Pancreas (tissue), 10 donors: ENCODE data around the gene EPN2. TPM values are rescaled to one million over a fixed set of nuclear protein-coding genes. Genes with fewer than 3 reads are reported as not detected.
A peak's percentile ranks its signal among the peaks of the same experiment; 100 is the strongest.

Experiments used
- ATAC-seq, 4 donors: fragments of 200-7000 bp; cut with Tn5 transposase; one replicate each; pipeline versions ENCODE4 v1.8.0 to v1.9.1; 2020; ENCODE audit warnings: mild to moderate bottlenecking in 4 of 4, moderate library complexity in 4 of 4
- DNase-seq, 6 donors: peaks; one replicate each; pipeline ENCODE4 v3.0.0-alpha.2; 2020
- FAIRE-seq: peaks from 2 replicates; lab custom pipeline; 2012; peaks lifted over from hg19 to GRCh38; lab: Jason Lieb, UNC
- H3K27ac ChIP-seq, 4 donors: fragments of 200-600 bp; sonication (generic); 1 replicate in 3 of 4; 2 replicates in 1 of 4; pipeline versions ENCODE4 v1.5.0 to v1.8.0; 2020
- H3K27me3 ChIP-seq, 4 donors: fragments of 200-600 bp; one replicate each; pipeline ENCODE4 v1.8.0; 2021
- H3K36me3 ChIP-seq, 3 donors: fragments of 200-600 bp; sonication (generic) in 1 of 3; one replicate each; pipeline versions ENCODE4 v1.5.0 to v1.8.0; 2020 to 2021
- H3K4me1 ChIP-seq, 3 donors: fragments of 200-600 bp; one replicate each; pipeline ENCODE4 v1.8.0; 2021
- H3K4me3 ChIP-seq, 4 donors: fragments of 200-600 bp; sonication (generic) in 2 of 4; one replicate each; pipeline versions ENCODE4 v1.5.0 to v1.8.0; 2020 to 2021
- H3K9me3 ChIP-seq, 4 donors: fragments of 200-600 bp; one replicate each; pipeline ENCODE4 v1.8.0; 2021
- WGBS, 2 donors: extraction: QIAGEN DNeasy Blood & Tissue Kit; methylation state at CpG; one replicate each; pipeline ENCODE4 v1.1.7; 2013; 5-methylcytosine and 5-hydroxymethylcytosine counted together
- intact Hi-C, 3 donors: fragments of 100-400 bp; cut with DNase I; formaldehyde crosslinking; loops; one replicate each; pipeline versions ENCODE4 v1.11.1 to v1.14.2; 2022
- polyA plus RNA-seq, 2 donors: library from polyadenylated mRNA; stranded (reverse); fragments of 200-250 nt; gene quantifications; one replicate each; pipeline ENCODE4 v1.2.3, GENCODE V29; 2013
- total RNA-seq, 6 donors: library from RNA; stranded (reverse); fragmentation: NEBNext Ultra II Directional in 4 of 6; extraction: Animal tissue kit (Norgen Biotek cat#: 25700) in 4 of 6; gene quantifications; one replicate each; pipeline versions ENCODE4 v1.2.1 to v1.2.4, GENCODE V29; 2021 to 2023
- TF ChIP-seq, protein P1 (sequence below), 4 donors: fragments of 200-600 bp; sonication (generic) in 3 of 4; IDR thresholded peaks; one replicate each; pipeline versions ENCODE4 v1.5.0 to v1.8.0; 2021; ENCODE audit warnings: antibody characterized with exemption in 4 of 4
- donor health status: healthy with polysubstance abuse.
- donor health status: DM: no; HTN: no; CAD: no; lungs with moderate emphysema.
- donor health status: DM: no; HTN: no; CAD: no.
- donor health status: control.
- donor health status: control.
- donor health status: Bipolar disorder and iron deficiency.
- donor health status: DM: yes; HTN: yes; CAD: no.
- donor health status: DM: no; HTN: no; CAD: no.
- donor health status: DM: no; HTN: no; CAD: no.
- donor health status: DM: yes; HTN: yes; CAD: no.

The EPN2 gene
- total and polyA plus RNA-seq, 8 donors = 13.4 to 29.4 (median 15.7) TPM

DNA sequence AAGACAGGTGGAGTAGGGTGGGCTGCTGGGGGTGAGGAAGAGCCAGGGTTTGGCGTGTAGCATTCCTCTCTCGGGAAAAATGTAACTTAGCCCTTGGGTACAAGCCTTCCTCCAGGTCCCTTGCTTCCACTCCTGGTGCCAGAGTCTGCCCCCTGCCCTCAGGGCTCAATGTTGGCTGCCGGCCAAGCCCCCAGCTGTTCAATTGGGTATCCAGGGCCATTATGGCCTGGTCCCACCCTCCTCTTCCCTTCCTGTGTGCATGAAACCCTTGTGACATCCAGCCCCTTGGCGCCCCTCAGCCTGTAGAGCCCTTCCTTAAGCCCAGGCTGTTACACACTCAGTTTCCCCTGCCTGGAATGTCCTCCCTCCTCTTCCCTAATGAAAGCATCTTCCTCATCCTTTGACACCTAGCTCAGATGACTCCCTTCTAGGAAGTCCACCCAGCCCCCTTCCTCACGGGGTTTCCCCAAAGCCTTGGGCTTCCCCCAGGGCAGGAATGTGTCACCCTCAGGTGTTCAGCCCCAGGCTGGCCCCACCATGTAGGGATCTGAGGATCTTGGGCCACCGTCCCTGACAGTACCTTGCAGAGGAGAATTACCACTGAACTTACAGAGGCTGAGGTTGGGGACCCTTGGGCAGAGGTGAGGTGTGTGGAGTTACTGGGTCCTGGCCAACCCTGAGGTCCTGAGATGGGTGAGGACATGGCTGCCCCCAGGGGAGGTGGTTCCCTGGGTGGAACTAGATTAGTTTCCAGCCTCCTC, 95.4 kb downstream of the EPN2 start:
- no peaks in the 10 kb centered on the region for H3K9me3 ChIP-seq
- TF ChIP-seq, protein P1, sequence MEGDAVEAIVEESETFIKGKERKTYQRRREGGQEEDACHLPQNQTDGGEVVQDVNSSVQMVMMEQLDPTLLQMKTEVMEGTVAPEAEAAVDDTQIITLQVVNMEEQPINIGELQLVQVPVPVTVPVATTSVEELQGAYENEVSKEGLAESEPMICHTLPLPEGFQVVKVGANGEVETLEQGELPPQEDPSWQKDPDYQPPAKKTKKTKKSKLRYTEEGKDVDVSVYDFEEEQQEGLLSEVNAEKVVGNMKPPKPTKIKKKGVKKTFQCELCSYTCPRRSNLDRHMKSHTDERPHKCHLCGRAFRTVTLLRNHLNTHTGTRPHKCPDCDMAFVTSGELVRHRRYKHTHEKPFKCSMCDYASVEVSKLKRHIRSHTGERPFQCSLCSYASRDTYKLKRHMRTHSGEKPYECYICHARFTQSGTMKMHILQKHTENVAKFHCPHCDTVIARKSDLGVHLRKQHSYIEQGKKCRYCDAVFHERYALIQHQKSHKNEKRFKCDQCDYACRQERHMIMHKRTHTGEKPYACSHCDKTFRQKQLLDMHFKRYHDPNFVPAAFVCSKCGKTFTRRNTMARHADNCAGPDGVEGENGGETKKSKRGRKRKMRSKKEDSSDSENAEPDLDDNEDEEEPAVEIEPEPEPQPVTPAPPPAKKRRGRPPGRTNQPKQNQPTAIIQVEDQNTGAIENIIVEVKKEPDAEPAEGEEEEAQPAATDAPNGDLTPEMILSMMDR (IDR thresholded peaks at IDR 0.05) = no peak
- peak in 2 of 6 donors; percentile 62 to 75 for DNase-seq
- H3K36me3 ChIP-seq = peaks cover 0 to 4% (median 0%) of the 10 kb centered on the region in 3 donors
- H3K4me1 ChIP-seq = no peaks in the 10 kb centered on the region
- intact Hi-C loops = no loop called here
- no peak for ATAC-seq
- H3K27ac ChIP-seq = no peak overlapping the region
- H3K27me3 ChIP-seq = no peaks in the 10 kb centered on the region
- 77 to 79% methylated on average over 6 of the region's 6 CpGs for WGBS, 2 donors
- H3K4me3 ChIP-seq = no peak overlapping the region
- FAIRE-seq = no peak

DNA sequence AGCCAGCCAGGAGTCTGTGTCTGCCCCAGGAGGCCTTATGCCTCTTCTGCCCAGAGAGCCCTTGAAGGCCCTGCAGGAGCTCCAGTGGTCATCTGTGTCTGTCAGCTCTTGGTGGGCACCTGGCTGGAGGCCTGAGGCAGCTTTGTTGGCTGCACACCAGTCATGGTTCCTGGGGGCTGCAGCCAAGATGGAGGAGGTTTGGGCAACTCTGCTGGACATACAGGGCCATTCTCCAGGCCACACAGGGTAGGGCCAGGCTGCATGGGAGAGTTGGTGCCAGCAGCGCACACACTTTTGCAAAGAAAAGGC, 95.9 kb downstream of the EPN2 start:
- WGBS, 2 donors = 92 to 98% methylated on average over 1 of the region's 1 CpG
- TF ChIP-seq, protein P1 (IDR thresholded peaks at IDR 0.05) = no peak

GRCh38 chr17:19333736-19334290, 96.6 kb downstream of the EPN2 start:
- ATAC-seq (no peak), FAIRE-seq (no peak), DNase-seq (peak in 1 of 6 donors; percentile 54)
- H3K9me3 ChIP-seq = no peaks in the 10 kb centered on the region
- H3K4me3 ChIP-seq = no peak overlapping the region
- TF ChIP-seq, protein P1 (IDR thresholded peaks at IDR 0.05) = no peak
- no peaks in the 10 kb centered on the region for H3K27me3 ChIP-seq
- no peak overlapping the region for H3K27ac ChIP-seq
- H3K36me3 ChIP-seq = peaks cover 0 to 4% (median 0%) of the 10 kb centered on the region in 3 donors
- 85 to 87% methylated on average over 12 of the region's 12 CpGs for whole genome bisulfite sequencing, 2 donors
- H3K4me1 ChIP-seq = peaks cover 0 to 3% (median 0%) of the 10 kb centered on the region in 3 donors
- intact Hi-C loops = no loop called here

More for the DNA sequence above, 95.9 kb downstream of the EPN2 start:
- DNase-seq = peak in 1 of 6 donors; percentile 32
- no peak overlapping the region for H3K4me3 ChIP-seq
- no peak overlapping the region for H3K27ac ChIP-seq
- no peak for FAIRE-seq
- ATAC-seq = no peak
- intact Hi-C loops = no loop called here
- peaks cover 0 to 3% (median 0%) of the 10 kb centered on the region in 3 donors for H3K4me1 ChIP-seq
- H3K27me3 ChIP-seq = no peaks in the 10 kb centered on the region
- H3K9me3 ChIP-seq = no peaks in the 10 kb centered on the region
- peaks cover 0 to 4% (median 0%) of the 10 kb centered on the region in 3 donors for H3K36me3 ChIP-seq

DNA sequence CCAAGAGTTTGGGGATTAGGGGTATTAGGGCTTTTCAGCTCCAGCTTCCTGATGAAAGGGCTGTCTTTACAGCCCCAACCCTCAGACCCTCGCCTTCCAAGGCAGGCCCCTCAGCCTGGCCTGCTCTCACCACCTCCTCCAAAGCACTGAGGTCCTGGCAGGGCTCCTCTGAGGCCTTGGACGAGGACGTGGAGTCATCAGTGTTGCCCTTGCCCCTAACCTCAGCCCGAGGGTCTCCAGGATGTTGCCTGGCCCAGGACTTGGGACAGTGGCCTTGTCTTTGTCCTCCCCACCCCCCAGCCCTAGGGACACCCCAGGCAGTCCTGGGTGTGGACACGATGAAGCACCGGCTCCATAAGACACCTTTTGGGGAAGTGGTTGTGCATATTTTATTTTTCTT, 97.2 kb downstream of the EPN2 start:
- intact Hi-C loops = no loop called here
- H3K27me3 ChIP-seq = no peaks in the 10 kb centered on the region
- H3K27ac ChIP-seq = no peak overlapping the region
- FAIRE-seq (no peak), DNase-seq (no peak), ATAC-seq (no peak)
- peaks cover 0 to 3% (median 0%) of the 10 kb centered on the region in 3 donors for H3K4me1 ChIP-seq
- WGBS, 2 donors = 86 to 91% methylated on average over 6 of the region's 6 CpGs
- H3K9me3 ChIP-seq = no peaks in the 10 kb centered on the region
- no peak overlapping the region for H3K4me3 ChIP-seq
- TF ChIP-seq, protein P1 (IDR thresholded peaks at IDR 0.05) = no peak
- peaks cover 0 to 4% (median 0%) of the 10 kb centered on the region in 3 donors for H3K36me3 ChIP-seq
